ENCODE measurements around the gene RUNX1.

GRCh38 chr21:35044770-35045541 lies 4.1 kb downstream of the RUNX1 start:
- TF ChIP-seq ZFP3 (CRISPR knock-in tag; IDR thresholded peaks at IDR 0.05) (no peak), RARB (CRISPR knock-in tag; IDR thresholded peaks at IDR 0.05) (no peak), GLIS3 (CRISPR knock-in tag; IDR thresholded peaks at IDR 0.05) (no peak), ZFP30 (CRISPR knock-in tag; IDR thresholded peaks at IDR 0.05) (no peak), ARNTL (CRISPR knock-in tag; IDR thresholded peaks at IDR 0.05; ENCODE audit: borderline replicate concordance, low read depth) (no peak), CREB5 (CRISPR knock-in tag; IDR thresholded peaks at IDR 0.05; ENCODE audit: low read depth) (no peak), TOX (CRISPR knock-in tag; IDR thresholded peaks at IDR 0.05; ENCODE audit: borderline replicate concordance) (no peak), SNAI2 (CRISPR knock-in tag; IDR thresholded peaks at IDR 0.05) (no peak), ZNF565 (CRISPR knock-in tag; conservative IDR thresholded peaks at IDR 0.05; ENCODE audit: low read depth) (no peak)

All from SK-N-SH treated with all-trans-retinoic acid at 6 μM for 48 hours (cell line).